Aorta (tissue), 5 donors: ENCODE data around the gene MMEL1. TPM values are rescaled to one million over a fixed set of nuclear protein-coding genes. Genes with fewer than 3 reads are reported as not detected.
A peak's percentile ranks its signal among the peaks of the same experiment; 100 is the strongest.

Source experiments
- ATAC-seq: fragments of 200-7000 bp; cut with Tn5 transposase; one replicate; pipeline ENCODE4 v1.9.1; 2022; ENCODE audit warnings: moderate library complexity; ENCODE audit not compliant: low FRiP score
- DNase-seq, 2 donors: peaks; one replicate each; pipeline ENCODE4 v3.0.0-alpha.2; 2020
- H3K27ac ChIP-seq, 2 donors: one replicate each; pipeline ENCODE4 v1.5.1; 2013; ENCODE audit warnings: low read length in 2 of 2, mild to moderate bottlenecking in 2 of 2, moderate library complexity in 2 of 2, control low read depth in 1 of 2, inconsistent platforms in 1 of 2, low read depth in 1 of 2
- H3K27me3 ChIP-seq, 2 donors: one replicate each; pipeline ENCODE4 v1.6.1; 2013; ENCODE audit warnings: control low read depth in 1 of 2, low read length in 1 of 2, mild to moderate bottlenecking in 1 of 2, moderate library complexity in 1 of 2; ENCODE audit not compliant: insufficient read depth in 2 of 2, control insufficient read depth in 1 of 2
- H3K36me3 ChIP-seq, 2 donors: one replicate each; pipeline ENCODE4 v1.6.1; 2013; ENCODE audit warnings: control low read depth in 1 of 2, low read length in 1 of 2, mild to moderate bottlenecking in 1 of 2; ENCODE audit not compliant: insufficient read depth in 2 of 2, control insufficient read depth in 1 of 2
- H3K4me1 ChIP-seq, 2 donors: one replicate each; pipeline ENCODE4 v1.6.1; 2013; ENCODE audit warnings: low read length in 2 of 2, control low read depth in 1 of 2, mild to moderate bottlenecking in 1 of 2, moderate library complexity in 1 of 2; ENCODE audit not compliant: insufficient read depth in 2 of 2, control insufficient read depth in 1 of 2
- H3K4me3 ChIP-seq, 2 donors: one replicate each; pipeline ENCODE4 v1.5.1; 2013; ENCODE audit warnings: low read length in 2 of 2, control low read depth in 1 of 2, mild to moderate bottlenecking in 1 of 2
- H3K9me3 ChIP-seq: one replicate; pipeline ENCODE4 v1.6.1; 2013; ENCODE audit warnings: mild to moderate bottlenecking, low read length; ENCODE audit not compliant: control insufficient read depth
- WGBS, 2 donors: extraction: QIAGEN DNeasy Blood & Tissue Kit; methylation state at CpG; one replicate each; pipeline ENCODE4 v1.1.7; 2013; 5-methylcytosine and 5-hydroxymethylcytosine counted together
- intact Hi-C, 2 donors: fragments of 100-400 bp; cut with DNase I; formaldehyde crosslinking; loops; one replicate each; pipeline versions ENCODE4 v1.14.2 to v1.15.0; 2022
- polyA plus RNA-seq, 2 donors: library from polyadenylated mRNA; stranded (reverse); fragments of 200-250 nt; gene quantifications; one replicate each; pipeline ENCODE4 v1.2.3, GENCODE V29; 2013
- total RNA-seq, 2 donors: library from RNA; stranded (reverse); fragmentation: NEBNext Ultra II Directional; extraction: Animal tissue kit (Norgen Biotek cat#: 25700); gene quantifications; one replicate each; pipeline ENCODE4 v1.2.1, GENCODE V29; 2021
- donor health status: healthy with polysubstance abuse.
- donor health status: Bipolar disorder and iron deficiency.
- donor health status: DM: no; HTN: no; CAD: no.
- donor health status: DM: no; HTN: no; CAD: no.
- donor health status: DM: yes; HTN: yes; CAD: no.

Gene MMEL1
- total and polyA plus RNA-seq, 4 donors, result 0.63 to 2.4 (median 1.4) TPM

GRCh38 chr1:2542246-2542915 lies 90.4 kb downstream of the MMEL1 start:
- H3K27ac ChIP-seq, result no peak overlapping the region
- WGBS, 2 donors, result 91 to 93% methylated on average over 11 of the region's 11 CpGs
- H3K4me1 ChIP-seq, result no peaks in the 10 kb centered on the region
- no peak overlapping the region for H3K4me3 ChIP-seq
- DNase-seq, result no peak
- no peak for ATAC-seq
- H3K9me3 ChIP-seq, result no peaks in the 10 kb centered on the region
- intact Hi-C loops, result loop anchor here in 1 of 2 donors (10.0 kb wide), 2 partner anchors 102 to 348 kb away; partner anchors contain the start of gene FAAP20
- H3K27me3 ChIP-seq, result no peaks in the 10 kb centered on the region
- H3K36me3 ChIP-seq, result no peaks in the 10 kb centered on the region

- DNase-seq (peak in 1 of 2 donors; percentile 83), ATAC-seq (no peak)
- Histone ChIP-seq H3K36me3 (no peaks in the 10 kb centered on the region), H3K27me3 (no peaks in the 10 kb centered on the region), H3K27ac (no peak overlapping the region), H3K4me1 (no peaks in the 10 kb centered on the region), H3K9me3 (no peaks in the 10 kb centered on the region), H3K4me3 (no peak overlapping the region)
- 84% methylated on average over 25 of the region's 25 CpGs for WGBS, 2 donors
- intact Hi-C loops, result loop anchor here in 1 of 2 donors (10.0 kb wide), 2 partner anchors 103 to 347 kb away; partner anchors contain the start of gene FAAP20
Observed at GRCh38 chr1:2541619-2542245, 91.1 kb downstream of the MMEL1 start.

DNA sequence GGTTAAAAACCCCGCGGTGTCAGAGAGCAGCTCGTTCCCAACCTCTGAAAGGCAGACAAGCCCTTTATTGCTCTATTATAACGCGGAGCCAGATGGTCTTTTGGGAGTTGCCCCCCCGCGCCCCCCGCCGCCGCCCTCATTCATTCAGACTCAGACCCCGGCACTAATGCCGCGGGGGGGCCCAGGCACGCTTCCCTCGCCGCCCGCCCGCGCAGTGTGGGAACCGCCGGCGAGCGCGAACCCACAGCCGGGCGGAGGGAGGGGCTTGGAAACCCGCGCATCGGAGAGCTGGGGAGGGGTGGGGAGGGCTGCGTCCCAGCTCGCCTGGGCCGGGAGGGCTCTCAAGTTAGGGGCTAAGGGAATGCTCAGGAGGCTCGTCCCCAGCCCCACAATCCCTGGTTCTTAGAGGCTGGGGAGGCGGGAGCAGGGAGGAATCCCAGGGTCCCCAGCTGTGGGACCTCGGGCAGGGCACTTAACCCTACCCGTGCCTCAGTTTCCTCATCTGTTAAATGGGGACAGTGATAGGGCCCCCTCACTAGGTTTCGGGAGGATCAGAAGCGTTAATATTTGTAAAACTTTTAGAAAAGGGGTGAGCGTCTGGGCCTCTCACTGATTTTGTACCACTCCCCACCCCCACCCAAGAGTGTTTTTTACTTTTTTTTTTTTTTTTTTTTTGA lies 91.9 kb downstream of the MMEL1 start:
- 12 to 18% methylated on average over 28 to 39 of the region's 39 CpGs for WGBS, 2 donors
- intact Hi-C loops, result loop anchor here in 1 of 2 donors (10.0 kb wide), 2 partner anchors 104 to 346 kb away; partner anchors contain the start of gene FAAP20
- no peak overlapping the region for H3K27ac ChIP-seq
- H3K4me3 ChIP-seq, result no peak overlapping the region
- H3K27me3 ChIP-seq, result no peaks in the 10 kb centered on the region
- DNase-seq, result no peak
- H3K36me3 ChIP-seq, result no peaks in the 10 kb centered on the region
- no peaks in the 10 kb centered on the region for H3K4me1 ChIP-seq
- H3K9me3 ChIP-seq, result no peaks in the 10 kb centered on the region
- no peak for ATAC-seq

Other genes with a start within 250 kb of the MMEL1 start
- gene MORN1, start 241.5 kb downstream of the MMEL1 start, total RNA-seq, result 10 to 100 TPM in 1 of 2 donors, 1 to 10 TPM in 1; 4.7 to 12.0 TPM
- gene MORN1, start 241.5 kb downstream of the MMEL1 start, polyA plus RNA-seq, result 1 to 10 TPM in 1 of 2 donors, under 1 TPM in 1; 0.50 to 9.0 TPM
- gene RER1, start 241.2 kb downstream of the MMEL1 start, total RNA-seq, result 10 to 100 TPM; 91.0 to 99.8 TPM
- gene RER1, start 241.2 kb downstream of the MMEL1 start, polyA plus RNA-seq, result 10 to 100 TPM; 41.1 to 75.8 TPM
- 10 to 100 TPM in 1 of 2 donors, 1 to 10 TPM in 1; 9.8 to 13.1 TPM for gene PEX10, start 220.5 kb downstream of the MMEL1 start, total RNA-seq
- 10 to 100 TPM in 1 of 2 donors, 1 to 10 TPM in 1; 4.0 to 15.3 TPM for gene PEX10, start 220.5 kb downstream of the MMEL1 start, polyA plus RNA-seq
- 1 to 10 TPM in 1 of 2 donors, under 1 TPM in 1; 0.71 to 1.6 TPM for gene PLCH2, start 156.7 kb downstream of the MMEL1 start, total RNA-seq
- gene PLCH2, start 156.7 kb downstream of the MMEL1 start, polyA plus RNA-seq, result not detected
- 10 to 100 TPM; 19.6 to 28.2 TPM for gene PANK4, start 106.4 kb downstream of the MMEL1 start, total RNA-seq
- 10 to 100 TPM in 1 of 2 donors, 1 to 10 TPM in 1; 5.5 to 22.2 TPM for gene PANK4, start 106.4 kb downstream of the MMEL1 start, polyA plus RNA-seq
- gene HES5, start 102.8 kb downstream of the MMEL1 start, total RNA-seq, result 1 to 10 TPM in 1 of 2 donors, under 1 TPM in 1; 0.36 to 2.1 TPM
- not detected for gene HES5, start 102.8 kb downstream of the MMEL1 start, polyA plus RNA-seq
- 10 to 100 TPM; 33.9 to 89.1 TPM for gene TNFRSF14, start 76.6 kb downstream of the MMEL1 start, total RNA-seq
- gene TNFRSF14, start 76.6 kb downstream of the MMEL1 start, polyA plus RNA-seq, result 100 to 1,000 TPM in 1 of 2 donors, 10 to 100 TPM in 1; 55.7 to 137 TPM
- 10 to 100 TPM in 1 of 2 donors, 1 to 10 TPM in 1; 7.1 to 15.1 TPM for gene PRXL2B, start 46.2 kb downstream of the MMEL1 start, total RNA-seq
- 1 to 10 TPM; 6.4 to 7.8 TPM for gene PRXL2B, start 46.2 kb downstream of the MMEL1 start, polyA plus RNA-seq
- 1 to 10 TPM in 1 of 2 donors, under 1 TPM in 1; 0.55 to 1.3 TPM for gene TTC34, start 168.7 kb upstream of the MMEL1 start, total RNA-seq
- under 1 TPM in 1 of 2 donors, not detected in 1; 0.95 TPM for gene TTC34, start 168.7 kb upstream of the MMEL1 start, polyA plus RNA-seq